PFSK-1 (cell line): ENCODE data around the gene EHF.

Source experiments
- FOXP2 ChIP-seq: optimal IDR thresholded peaks from 2 replicates; pipeline ENCODE3; 2011; ENCODE audit warnings: borderline replicate concordance, control low read depth, inconsistent platforms; ENCODE audit not compliant: insufficient read depth; ENCODE audit errors: extremely low read length, extremely low read depth
- POLR2AphosphoS5 ChIP-seq: IDR thresholded peaks from 2 replicates; pipeline ENCODE4 v1.6.1; 2012; ENCODE audit warnings: low read depth, mild to moderate bottlenecking, control low read depth, low read length, moderate library complexity
- REST ChIP-seq, 2 experiments: IDR thresholded peaks; 2 replicates each; pipeline versions ENCODE4 v1.6.1 to v1.8.0; 2011 to 2012; ENCODE audit warnings: low read depth in 2 of 2, low read length in 2 of 2, control low read depth in 1 of 2, inconsistent platforms in 1 of 2, mild to moderate bottlenecking in 1 of 2, moderate library complexity in 1 of 2; ENCODE audit not compliant: insufficient read depth in 1 of 2
- SIN3A ChIP-seq: IDR thresholded peaks from 2 replicates; pipeline ENCODE4 v1.6.1; 2012; ENCODE audit warnings: mild to moderate bottlenecking, low read length, moderate library complexity, borderline replicate concordance; ENCODE audit not compliant: insufficient read depth
- TAF1 ChIP-seq: IDR thresholded peaks from 2 replicates; pipeline ENCODE4 v1.6.1; 2012; ENCODE audit warnings: low read length, control low read depth, borderline replicate concordance; ENCODE audit not compliant: insufficient read depth

The EHF gene

DNA sequence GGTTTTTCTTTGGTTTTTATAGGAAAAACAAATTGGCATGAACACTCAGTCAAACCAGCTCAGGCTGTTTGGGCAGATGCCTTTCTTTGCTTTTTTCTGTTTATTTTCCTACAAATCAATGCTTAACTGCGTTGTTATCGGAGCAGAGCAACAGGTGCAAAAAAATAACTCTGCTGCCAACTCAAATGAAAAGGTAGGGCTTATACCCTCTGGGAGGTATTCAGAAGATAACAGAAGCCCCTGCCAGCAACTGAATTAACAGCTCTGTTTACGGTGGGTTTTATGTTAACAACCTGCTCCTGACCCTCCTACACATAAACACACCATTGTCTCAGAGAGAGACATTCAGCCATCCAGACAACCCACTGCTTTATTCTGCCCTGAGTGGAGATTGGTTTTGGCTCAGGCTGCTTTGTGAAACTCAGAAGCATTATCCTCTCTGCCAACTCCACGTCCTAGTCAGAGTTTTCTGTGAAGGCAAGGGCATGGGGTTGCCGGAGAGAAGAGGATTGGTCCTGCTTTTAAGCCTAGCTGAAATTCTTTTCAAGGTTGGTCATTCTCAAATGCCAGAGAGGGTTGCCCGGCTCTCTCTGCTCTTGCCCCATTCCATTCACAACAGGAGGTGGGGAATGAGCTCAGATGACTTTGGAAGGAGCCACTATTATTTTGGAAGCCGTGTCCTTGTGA, 11.4 kb downstream of the EHF start:
- no peak for TF ChIP-seq SIN3A
- TF ChIP-seq POLR2AphosphoS5, result no peak
- TF ChIP-seq REST (IDR thresholded peaks at IDR 0.05; ENCODE audit: insufficient read depth in 1 of 2, low read depth in 2 of 2, low read length in 2 of 2), result no peak
- no peak for TF ChIP-seq TAF1
- TF ChIP-seq FOXP2, result no peak

DNA sequence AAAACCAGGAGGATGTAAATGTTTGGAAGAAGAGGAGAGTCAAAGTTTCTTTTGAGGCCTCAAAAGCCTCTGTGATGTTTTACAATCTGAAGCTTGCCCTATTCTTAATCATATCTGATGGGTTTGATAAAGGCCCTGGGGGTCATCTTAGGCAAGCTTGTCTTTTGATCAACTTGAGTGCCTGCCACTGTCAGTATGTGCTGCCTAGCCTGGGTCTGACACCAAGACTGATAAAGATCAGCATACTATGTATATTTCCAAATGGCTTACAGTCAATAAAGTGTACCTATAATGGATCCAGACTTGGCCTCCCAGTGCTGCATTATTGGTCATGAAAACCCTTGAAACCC, 12.7 kb downstream of the EHF start:
- no peak for TF ChIP-seq POLR2AphosphoS5
- no peak for TF ChIP-seq TAF1
- no peak for TF ChIP-seq SIN3A
- no peak for TF ChIP-seq REST (IDR thresholded peaks at IDR 0.05; ENCODE audit: insufficient read depth in 1 of 2, low read depth in 2 of 2, low read length in 2 of 2)
- no peak for TF ChIP-seq FOXP2

GRCh38 chr11:34633990-34634693, 13.2 kb downstream of the EHF start:
- TF ChIP-seq POLR2AphosphoS5, result no peak
- no peak for TF ChIP-seq REST (IDR thresholded peaks at IDR 0.05; ENCODE audit: insufficient read depth in 1 of 2, low read depth in 2 of 2, low read length in 2 of 2)
- no peak for TF ChIP-seq TAF1
- no peak for TF ChIP-seq SIN3A
- TF ChIP-seq FOXP2, result no peak

GRCh38 chr11:34634694-34635062, 13.8 kb downstream of the EHF start:
- TF ChIP-seq SIN3A, result no peak
- TF ChIP-seq POLR2AphosphoS5, result no peak
- TF ChIP-seq TAF1, result no peak
- TF ChIP-seq REST (IDR thresholded peaks at IDR 0.05; ENCODE audit: insufficient read depth in 1 of 2, low read depth in 2 of 2, low read length in 2 of 2), result no peak
- no peak for TF ChIP-seq FOXP2
